ENCODE data around the gene CCDC106. TPM values are rescaled to one million over a fixed set of nuclear protein-coding genes. Genes with fewer than 3 reads are reported as not detected.

CCDC106 gene
- total RNA-seq, 1 experiment from 2014 or later: 19.9 TPM

DNA sequence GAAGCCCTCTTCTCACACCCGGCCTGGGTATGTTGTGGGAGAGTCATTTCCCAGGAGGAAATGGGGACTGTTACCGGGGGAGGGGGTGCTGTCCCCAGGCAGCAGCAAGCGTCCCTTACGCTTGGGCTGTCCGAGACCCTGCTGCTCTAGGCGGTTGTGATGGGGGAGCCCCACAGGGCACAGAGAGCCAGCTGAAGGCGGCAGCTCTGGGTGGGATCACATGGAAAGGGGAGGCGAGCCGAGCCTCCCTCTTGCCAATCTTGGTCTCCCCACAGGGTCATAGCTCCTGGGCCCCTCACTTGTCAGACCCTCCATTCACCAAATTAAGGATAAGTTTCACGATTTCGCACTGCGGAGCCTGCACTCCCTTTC, 49.0 kb downstream of the CCDC106 start:
- Histone ChIP-seq H3K4me1 (ENCODE audit: insufficient read depth, low read length) (no peaks in the 10 kb centered on the region), H3K56ac (ENCODE audit: insufficient read length, low read depth, low read length) (no peak overlapping the region), H3K14ac (ENCODE audit: insufficient read depth, low read length) (no peak overlapping the region), H3T11ph (ENCODE audit: low read length) (no peak overlapping the region), H4K91ac (ENCODE audit: insufficient read length, low read depth, low read length) (no peak overlapping the region), H2BK12ac (ENCODE audit: insufficient read length, low read depth, low read length) (no peak overlapping the region), H4K8ac (replicated peaks; ENCODE audit: insufficient read length, low read depth, low read length) (no peak overlapping the region), H2BK20ac (ENCODE audit: low read depth, low read length, poor library complexity, severe bottlenecking) (no peak overlapping the region), H3K23ac (ENCODE audit: insufficient read length, low read depth, low read length) (no peak overlapping the region), H2BK120ac (ENCODE audit: low read depth, low read length, poor library complexity, severe bottlenecking) (no peak overlapping the region), H3K4me2 (ENCODE audit: insufficient read depth, insufficient read length, low read length) (no peak overlapping the region), H3K79me2 (ENCODE audit: insufficient read depth, low read length) (no peaks in the 10 kb centered on the region), H4K5ac (ENCODE audit: insufficient read length, low read depth, low read length) (no peak overlapping the region), H2BK5ac (ENCODE audit: insufficient read length, low read length) (no peak overlapping the region), H2AFZ (ENCODE audit: low read length) (no peak overlapping the region), H3K9ac (ENCODE audit: extremely low read depth, insufficient read length, low read length) (no peak overlapping the region), H2AK5ac (ENCODE audit: insufficient read length, low read length) (no peak overlapping the region), H3K79me1 (ENCODE audit: insufficient read depth, low read depth, low read length, poor library complexity, severe bottlenecking) (no peaks in the 10 kb centered on the region), H2BK15ac (ENCODE audit: low read depth, low read length) (no peak overlapping the region), H4K20me1 (ENCODE audit: control insufficient read depth, insufficient read depth, insufficient read length) (no peaks in the 10 kb centered on the region), H3K18ac (ENCODE audit: insufficient read length, low read depth, low read length) (no peak overlapping the region), H3K27me3 (ENCODE audit: insufficient read depth, low read length) (no peaks in the 10 kb centered on the region), H3K27ac (ENCODE audit: insufficient read length, low read depth, low read length) (no peak overlapping the region), H3K4ac (ENCODE audit: low read depth, low read length) (no peak overlapping the region), H3K23me2 (ENCODE audit: insufficient read length, low read depth, low read length, poor library complexity, severe bottlenecking) (no peaks in the 10 kb centered on the region), H3K9me3 (ENCODE audit: control insufficient read depth, low read depth, low read length) (no peaks in the 10 kb centered on the region)
- TF ChIP-seq, protein P1, sequence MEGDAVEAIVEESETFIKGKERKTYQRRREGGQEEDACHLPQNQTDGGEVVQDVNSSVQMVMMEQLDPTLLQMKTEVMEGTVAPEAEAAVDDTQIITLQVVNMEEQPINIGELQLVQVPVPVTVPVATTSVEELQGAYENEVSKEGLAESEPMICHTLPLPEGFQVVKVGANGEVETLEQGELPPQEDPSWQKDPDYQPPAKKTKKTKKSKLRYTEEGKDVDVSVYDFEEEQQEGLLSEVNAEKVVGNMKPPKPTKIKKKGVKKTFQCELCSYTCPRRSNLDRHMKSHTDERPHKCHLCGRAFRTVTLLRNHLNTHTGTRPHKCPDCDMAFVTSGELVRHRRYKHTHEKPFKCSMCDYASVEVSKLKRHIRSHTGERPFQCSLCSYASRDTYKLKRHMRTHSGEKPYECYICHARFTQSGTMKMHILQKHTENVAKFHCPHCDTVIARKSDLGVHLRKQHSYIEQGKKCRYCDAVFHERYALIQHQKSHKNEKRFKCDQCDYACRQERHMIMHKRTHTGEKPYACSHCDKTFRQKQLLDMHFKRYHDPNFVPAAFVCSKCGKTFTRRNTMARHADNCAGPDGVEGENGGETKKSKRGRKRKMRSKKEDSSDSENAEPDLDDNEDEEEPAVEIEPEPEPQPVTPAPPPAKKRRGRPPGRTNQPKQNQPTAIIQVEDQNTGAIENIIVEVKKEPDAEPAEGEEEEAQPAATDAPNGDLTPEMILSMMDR (conservative IDR thresholded peaks at IDR 0.05): no peak
- H3K27ac Mint-ChIP-seq: no peak overlapping the region
- no CpG with 5 or more reads among the region's 12 CpGs for WGBS (ENCODE audit: extremely low coverage, insufficient read length, low lambda C conversion rate)
- peaks cover 33 to 66% (median 65%) of the 10 kb centered on the region in 3 experiments for H3K36me3 Mint-ChIP-seq (ENCODE audit: insufficient read depth in 1 of 3, low read depth in 3 of 3)
- no peak for DNase-seq
- peaks cover 1% of the 10 kb centered on the region; the same call in 1 of the 2 replicates for H3K27me3 Mint-ChIP-seq (ENCODE audit: low read depth)
- H3K4me1 Mint-ChIP-seq: no peaks in the 10 kb centered on the region
- H3K4me3 Mint-ChIP-seq: no peak overlapping the region; a peak in 1 of 5 replicates
- peaks cover 0 to 9% of the 10 kb centered on the region in 2 experiments; a peak in 3 of 5 replicates for H3K9me3 Mint-ChIP-seq

Measured in H9 (cell line).